ENCODE data around the gene FBXO10. TPM values are rescaled to one million over a fixed set of nuclear protein-coding genes. Genes with fewer than 3 reads are reported as not detected.
A peak's percentile ranks its signal among the peaks of the same experiment; 100 is the strongest.

The FBXO10 gene
- total and polyA plus RNA-seq, 2 of the 4 experiments (the other 2 are of a cell fraction), result 6.6 to 6.7 TPM

GRCh38 chr9:37495571-37495970, 80.6 kb downstream of the FBXO10 start:
- TF ChIP-seq MAFK (IDR thresholded peaks at IDR 0.05; ENCODE audit: low read depth, low read length) (no peak), CEBPB (IDR thresholded peaks at IDR 0.05; ENCODE audit: low read depth, low read length) (no peak), BHLHE40 (IDR thresholded peaks at IDR 0.05; ENCODE audit: low read depth, low read length) (no peak), SMC3 (IDR thresholded peaks at IDR 0.05; ENCODE audit: low read depth, low read length) (no peak), FOS (IDR thresholded peaks at IDR 0.05; ENCODE audit: low read depth, low read length) (no peak), MAZ (IDR thresholded peaks at IDR 0.05; ENCODE audit: borderline replicate concordance, low read depth, low read length) (no peak)
- Histone ChIP-seq H3K36me3 (ENCODE audit: control insufficient read depth, insufficient read depth, low read length) (peaks cover 59% of the 10 kb centered on the region), H2BK120ac (ENCODE audit: low read depth, low read length) (no peak overlapping the region), H3K14ac (replicated peaks; ENCODE audit: low read depth, low read length) (no peak overlapping the region), H3K4ac (ENCODE audit: low read depth, low read length) (no peak overlapping the region), H3K79me1 (ENCODE audit: low read depth in 1 of 2, low read length in 2 of 2) (peaks cover 20 to 22% of the 10 kb centered on the region in 2 experiments), H3K4me1 (ENCODE audit: control insufficient read depth, insufficient read depth, low read length) (no peaks in the 10 kb centered on the region), H3K56ac (ENCODE audit: extremely low read depth, insufficient read depth, low read length) (no peak overlapping the region), H2AFZ (replicated peaks; ENCODE audit: low read length, poor library complexity) (no peak overlapping the region), H4K8ac (ENCODE audit: low read depth in 2 of 2, low read length in 2 of 2) (no peak overlapping the region), H3K9me3 (ENCODE audit: control insufficient read depth, insufficient read depth, low read length) (no peaks in the 10 kb centered on the region), H3K23ac (ENCODE audit: low read depth, low read length) (no peak overlapping the region), H4K91ac (ENCODE audit: insufficient read depth, low read depth, low read length) (no peak overlapping the region), H3K4me3 (ENCODE audit: insufficient read depth, low read depth, low read length) (no peak overlapping the region), H3K27ac (ENCODE audit: insufficient read depth, low read length) (no peak overlapping the region), H3K27me3 (ENCODE audit: control insufficient read depth, insufficient read depth, low read length) (no peaks in the 10 kb centered on the region), H2AK5ac (ENCODE audit: low read depth, low read length) (no peak overlapping the region), H3K18ac (ENCODE audit: low read depth, low read length) (no peak overlapping the region), H4K20me1 (ENCODE audit: insufficient read depth, low read length) (no peaks in the 10 kb centered on the region; the same call in 1 of the 2 replicates), H2BK5ac (ENCODE audit: low read depth, low read length, poor library complexity, severe bottlenecking) (no peak overlapping the region), H3K4me2 (ENCODE audit: low read depth, low read length) (no peak overlapping the region), H2AK9ac (replicated peaks; ENCODE audit: low read depth, low read length, poor library complexity) (no peak overlapping the region), H3K9me1 (ENCODE audit: insufficient read depth, low read length) (peaks cover 4% of the 10 kb centered on the region), H3K9ac (ENCODE audit: low read depth, low read length) (no peak overlapping the region), H2BK20ac (ENCODE audit: low read depth, low read length) (no peak overlapping the region), H2BK15ac (ENCODE audit: low read depth, low read length) (no peak overlapping the region), H4K5ac (ENCODE audit: low read depth, low read length) (no peak overlapping the region)
- intact Hi-C loops (cut with micrococcal nuclease) (no loop called here), in situ Hi-C loops (cut with MboI; ENCODE audit: low sequenced_read_pairs) (loop anchor here (25.0 kb wide), 2 partner anchors 567 to 867 kb away; partner anchors contain the start of gene SHB), dilution Hi-C loops (cut with HindIII; ENCODE audit: low sequenced_read_pairs, unreplicated experiment) (no loop called here)
- ATAC-seq (ENCODE audit: low read depth), result 0 out of 2 replicates have a peak, but pooled peaks have one; percentile 21
- no TSS peak for BruUV-seq (replicated peaks)
- DNase-seq, result no peak
- CTCF ChIA-PET, result no interaction called here
- no CpG with 5 or more reads among the region's 5 CpGs for WGBS, 2 experiments (ENCODE audit: extremely low coverage in 2 of 2, insufficient read length in 1 of 2)
- POLR2A ChIA-PET (ENCODE audit: unreplicated experiment), result interaction anchor here (1.1 kb wide), 1 partner anchor 9 kb away, joined by 3 read pairs; no protein-coding TSS in a partner anchor

All from IMR-90 (cell line).